ENCODE data around the gene INTS11. TPM values are rescaled to one million over a fixed set of nuclear protein-coding genes. Genes with fewer than 3 reads are reported as not detected.

Gene INTS11
- total and polyA plus RNA-seq, 2 of the 13 experiments (the other 11 are each of a cell fraction or from before 2014, with no cell fraction given) = 52.8 to 94.8 TPM

GRCh38 chr1:1371746-1372711 is 47.6 kb upstream of the INTS11 start (continued):
- TF ChIP-seq ZNF30 (CRISPR knock-in tag; IDR thresholded peaks at IDR 0.05) (no peak), SOX6 (IDR thresholded peaks at IDR 0.05) (no peak), SOX6 (CRISPR knock-in tag; IDR thresholded peaks at IDR 0.05) (no peak), ZNF296 (CRISPR knock-in tag; conservative IDR thresholded peaks at IDR 0.05) (no peak), HES4 (CRISPR knock-in tag; IDR thresholded peaks at IDR 0.05; ENCODE audit: borderline replicate concordance) (no peak), SP1 (IDR thresholded peaks at IDR 0.05) (no peak), SP1 (CRISPR knock-in tag; IDR thresholded peaks at IDR 0.05) (no peak), ZFP36L2 (CRISPR knock-in tag; IDR thresholded peaks at IDR 0.05) (no peak), ZNF619 (CRISPR knock-in tag; IDR thresholded peaks at IDR 0.05) (peak; percentile 13; the same call in 1 of the 2 replicates), RFX3 (CRISPR knock-in tag; IDR thresholded peaks at IDR 0.05) (no peak), ARHGAP35 (CRISPR knock-in tag; IDR thresholded peaks at IDR 0.05; ENCODE audit: borderline replicate concordance) (no peak), NR0B2 (CRISPR knock-in tag; IDR thresholded peaks at IDR 0.05) (no peak), NR2F6 (IDR thresholded peaks at IDR 0.05) (no peak), NR2F6 (CRISPR knock-in tag; IDR thresholded peaks at IDR 0.05) (no peak), ZNF782 (CRISPR knock-in tag; IDR thresholded peaks at IDR 0.05; ENCODE audit: borderline replicate concordance) (0 out of 2 replicates have a peak, but pooled peaks have one; percentile 28), KDM6A (CRISPR knock-in tag; IDR thresholded peaks at IDR 0.05; ENCODE audit: low read depth) (no peak), RAD21 (CRISPR knock-in tag; IDR thresholded peaks at IDR 0.05) (peak; percentile 86)
- TF ChIP-seq, protein P1, sequence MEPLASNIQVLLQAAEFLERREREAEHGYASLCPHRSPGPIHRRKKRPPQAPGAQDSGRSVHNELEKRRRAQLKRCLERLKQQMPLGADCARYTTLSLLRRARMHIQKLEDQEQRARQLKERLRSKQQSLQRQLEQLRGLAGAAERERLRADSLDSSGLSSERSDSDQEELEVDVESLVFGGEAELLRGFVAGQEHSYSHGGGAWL (CRISPR knock-in tag; IDR thresholded peaks at IDR 0.05) = no peak
- TF ChIP-seq, protein P2, sequence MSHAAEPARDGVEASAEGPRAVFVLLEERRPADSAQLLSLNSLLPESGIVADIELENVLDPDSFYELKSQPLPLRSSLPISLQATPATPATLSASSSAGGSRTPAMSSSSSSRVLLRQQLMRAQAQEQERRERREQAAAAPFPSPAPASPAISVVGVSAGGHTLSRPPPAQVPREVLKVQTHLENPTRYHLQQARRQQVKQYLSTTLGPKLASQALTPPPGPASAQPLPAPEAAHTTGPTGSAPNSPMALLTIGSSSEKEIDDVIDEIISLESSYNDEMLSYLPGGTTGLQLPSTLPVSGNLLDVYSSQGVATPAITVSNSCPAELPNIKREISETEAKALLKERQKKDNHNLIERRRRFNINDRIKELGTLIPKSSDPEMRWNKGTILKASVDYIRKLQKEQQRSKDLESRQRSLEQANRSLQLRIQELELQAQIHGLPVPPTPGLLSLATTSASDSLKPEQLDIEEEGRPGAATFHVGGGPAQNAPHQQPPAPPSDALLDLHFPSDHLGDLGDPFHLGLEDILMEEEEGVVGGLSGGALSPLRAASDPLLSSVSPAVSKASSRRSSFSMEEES (CRISPR knock-in tag; IDR thresholded peaks at IDR 0.05) = no peak
- TF ChIP-seq, protein P3, sequence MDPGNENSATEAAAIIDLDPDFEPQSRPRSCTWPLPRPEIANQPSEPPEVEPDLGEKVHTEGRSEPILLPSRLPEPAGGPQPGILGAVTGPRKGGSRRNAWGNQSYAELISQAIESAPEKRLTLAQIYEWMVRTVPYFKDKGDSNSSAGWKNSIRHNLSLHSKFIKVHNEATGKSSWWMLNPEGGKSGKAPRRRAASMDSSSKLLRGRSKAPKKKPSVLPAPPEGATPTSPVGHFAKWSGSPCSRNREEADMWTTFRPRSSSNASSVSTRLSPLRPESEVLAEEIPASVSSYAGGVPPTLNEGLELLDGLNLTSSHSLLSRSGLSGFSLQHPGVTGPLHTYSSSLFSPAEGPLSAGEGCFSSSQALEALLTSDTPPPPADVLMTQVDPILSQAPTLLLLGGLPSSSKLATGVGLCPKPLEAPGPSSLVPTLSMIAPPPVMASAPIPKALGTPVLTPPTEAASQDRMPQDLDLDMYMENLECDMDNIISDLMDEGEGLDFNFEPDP (CRISPR knock-in tag; conservative IDR thresholded peaks at IDR 0.05) = no peak
- TF ChIP-seq, protein P4, sequence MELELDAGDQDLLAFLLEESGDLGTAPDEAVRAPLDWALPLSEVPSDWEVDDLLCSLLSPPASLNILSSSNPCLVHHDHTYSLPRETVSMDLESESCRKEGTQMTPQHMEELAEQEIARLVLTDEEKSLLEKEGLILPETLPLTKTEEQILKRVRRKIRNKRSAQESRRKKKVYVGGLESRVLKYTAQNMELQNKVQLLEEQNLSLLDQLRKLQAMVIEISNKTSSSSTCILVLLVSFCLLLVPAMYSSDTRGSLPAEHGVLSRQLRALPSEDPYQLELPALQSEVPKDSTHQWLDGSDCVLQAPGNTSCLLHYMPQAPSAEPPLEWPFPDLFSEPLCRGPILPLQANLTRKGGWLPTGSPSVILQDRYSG (CRISPR knock-in tag; IDR thresholded peaks at IDR 0.05) = no peak
- TF ChIP-seq, protein P5, sequence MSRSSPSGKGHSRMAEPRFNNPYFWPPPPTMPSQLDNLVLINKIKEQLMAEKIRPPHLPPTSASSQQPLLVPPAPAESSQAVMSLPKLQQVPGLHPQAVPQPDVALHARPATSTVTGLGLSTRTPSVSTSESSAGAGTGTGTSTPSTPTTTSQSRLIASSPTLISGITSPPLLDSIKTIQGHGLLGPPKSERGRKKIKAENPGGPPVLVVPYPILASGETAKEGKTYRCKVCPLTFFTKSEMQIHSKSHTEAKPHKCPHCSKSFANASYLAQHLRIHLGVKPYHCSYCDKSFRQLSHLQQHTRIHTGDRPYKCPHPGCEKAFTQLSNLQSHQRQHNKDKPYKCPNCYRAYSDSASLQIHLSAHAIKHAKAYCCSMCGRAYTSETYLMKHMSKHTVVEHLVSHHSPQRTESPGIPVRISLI (CRISPR knock-in tag; IDR thresholded peaks at IDR 0.05; ENCODE audit: borderline replicate concordance) = no peak
- TF ChIP-seq, protein P6, sequence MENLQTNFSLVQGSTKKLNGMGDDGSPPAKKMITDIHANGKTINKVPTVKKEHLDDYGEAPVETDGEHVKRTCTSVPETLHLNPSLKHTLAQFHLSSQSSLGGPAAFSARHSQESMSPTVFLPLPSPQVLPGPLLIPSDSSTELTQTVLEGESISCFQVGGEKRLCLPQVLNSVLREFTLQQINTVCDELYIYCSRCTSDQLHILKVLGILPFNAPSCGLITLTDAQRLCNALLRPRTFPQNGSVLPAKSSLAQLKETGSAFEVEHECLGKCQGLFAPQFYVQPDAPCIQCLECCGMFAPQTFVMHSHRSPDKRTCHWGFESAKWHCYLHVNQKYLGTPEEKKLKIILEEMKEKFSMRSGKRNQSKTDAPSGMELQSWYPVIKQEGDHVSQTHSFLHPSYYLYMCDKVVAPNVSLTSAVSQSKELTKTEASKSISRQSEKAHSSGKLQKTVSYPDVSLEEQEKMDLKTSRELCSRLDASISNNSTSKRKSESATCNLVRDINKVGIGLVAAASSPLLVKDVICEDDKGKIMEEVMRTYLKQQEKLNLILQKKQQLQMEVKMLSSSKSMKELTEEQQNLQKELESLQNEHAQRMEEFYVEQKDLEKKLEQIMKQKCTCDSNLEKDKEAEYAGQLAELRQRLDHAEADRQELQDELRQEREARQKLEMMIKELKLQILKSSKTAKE (CRISPR knock-in tag; IDR thresholded peaks at IDR 0.05; ENCODE audit: borderline replicate concordance) = no peak
